Transverse colon (tissue), 4 donors: ENCODE data around the gene JMJD4.

ENCODE experiments used
- CTCF ChIP-seq, 5 experiments: fragments of 200-600 bp in 3 of 5; fragments of 450-650 bp in 2 of 5; sonication (generic) in 3 of 5; IDR thresholded peaks; 1 replicate in 2 of 5; 2 replicates in 3 of 5; pipeline ENCODE4 v1.5.1; 2016 to 2017; ENCODE audit warnings: antibody characterized with exemption in 5 of 5, inconsistent platforms in 3 of 5, mild to moderate bottlenecking in 2 of 5, moderate library complexity in 1 of 5
- EP300 ChIP-seq: sonication (generic); formaldehyde crosslinking; IDR thresholded peaks from one replicate; pipeline ENCODE4 v1.6.1; 2017; ENCODE audit warnings: antibody characterized with exemption, low read depth
- POLR2A ChIP-seq: fragments of 450-650 bp; IDR thresholded peaks from one replicate; pipeline ENCODE4 v1.6.1; 2016; ENCODE audit warnings: antibody characterized with exemption, mild to moderate bottlenecking, moderate library complexity
- POLR2AphosphoS5 ChIP-seq, 3 donors: sonication (generic); formaldehyde crosslinking; IDR thresholded peaks; one replicate each; pipeline ENCODE4 v1.6.1; 2016; ENCODE audit warnings: antibody characterized with exemption in 3 of 3

- TF ChIP-seq POLR2A (no peak), CTCF (IDR thresholded peaks at IDR 0.05) (no peak), EP300 (no peak), POLR2AphosphoS5 (IDR thresholded peaks at IDR 0.05) (no peak)
Observed at GRCh38 chr1:227685807-227686206, 49.3 kb downstream of the JMJD4 start.
